ENCODE results near the gene TTC31. TPM values are rescaled to one million over a fixed set of nuclear protein-coding genes. Genes with fewer than 3 reads are reported as not detected.
"Not testable (repeated sequence)": the region's sequence is repeated elsewhere in the genome, so short reads cannot be mapped to it uniquely, and the experiment has no call there.

TTC31 gene
- polyA plus RNA-seq, 6 donors from 2014 or later = 20.7 to 31.8 (median 25.6) TPM

DNA sequence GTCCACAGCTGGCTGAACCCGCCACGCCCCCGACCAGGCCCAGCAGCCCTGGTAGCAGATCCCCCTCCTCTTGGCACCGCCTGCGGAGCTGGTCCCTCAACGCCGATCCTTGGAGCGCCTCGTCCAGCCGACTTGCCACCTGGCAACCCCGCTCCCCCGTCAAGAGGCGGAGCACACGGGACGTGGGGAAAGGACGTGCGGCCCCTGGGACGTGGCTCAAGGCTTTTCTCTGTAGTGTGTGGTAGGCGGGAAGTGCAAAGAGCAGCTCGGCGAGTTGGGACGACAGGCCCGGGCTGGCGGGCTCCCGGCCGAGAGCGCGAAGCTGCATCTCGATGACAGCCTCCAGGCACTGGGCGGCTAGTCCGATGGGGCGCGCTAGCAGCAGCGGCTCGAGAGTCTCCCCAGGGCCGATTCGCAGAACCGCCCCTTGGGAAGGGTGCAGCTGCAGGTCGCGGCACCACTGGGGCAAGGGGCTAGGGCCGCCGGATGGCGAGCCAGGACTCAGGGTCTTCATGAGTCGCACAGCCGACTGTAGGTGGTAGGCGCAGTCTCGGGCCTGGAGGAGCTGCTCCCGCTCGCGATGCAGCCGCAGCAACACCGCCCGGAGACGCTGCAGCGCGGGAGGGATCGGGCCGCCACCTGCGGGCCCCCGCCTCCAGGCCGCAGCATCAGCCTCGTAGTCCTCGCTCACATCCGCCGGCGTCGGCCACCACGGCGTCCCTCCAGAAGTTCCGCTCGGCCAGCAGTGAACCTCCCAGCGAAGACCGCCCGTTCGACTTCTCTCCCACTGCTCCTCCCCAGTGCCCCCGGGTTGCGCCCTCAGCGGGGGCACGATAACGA, 700 bp upstream of the TTC31 start:
- Mint-ChIP-seq H3K27ac (peak overlapping the region; percentile 95 to 100 (median 98)), H3K36me3 (peaks cover 0 to 12% of the 10 kb centered on the region in 2 donors), H3K27me3 (no peaks in the 10 kb centered on the region), H3K4me1 (peaks cover 28 to 39% (median 34%) of the 10 kb centered on the region in 3 donors), H3K9me3 (no peaks in the 10 kb centered on the region), H3K4me3 (peak overlapping the region; percentile 95 to 100 (median 100))
- ATAC-seq (ENCODE audit: low read depth in 2 of 2) (peak; percentile 40 to 46), DNase-seq (no peak)

DNA sequence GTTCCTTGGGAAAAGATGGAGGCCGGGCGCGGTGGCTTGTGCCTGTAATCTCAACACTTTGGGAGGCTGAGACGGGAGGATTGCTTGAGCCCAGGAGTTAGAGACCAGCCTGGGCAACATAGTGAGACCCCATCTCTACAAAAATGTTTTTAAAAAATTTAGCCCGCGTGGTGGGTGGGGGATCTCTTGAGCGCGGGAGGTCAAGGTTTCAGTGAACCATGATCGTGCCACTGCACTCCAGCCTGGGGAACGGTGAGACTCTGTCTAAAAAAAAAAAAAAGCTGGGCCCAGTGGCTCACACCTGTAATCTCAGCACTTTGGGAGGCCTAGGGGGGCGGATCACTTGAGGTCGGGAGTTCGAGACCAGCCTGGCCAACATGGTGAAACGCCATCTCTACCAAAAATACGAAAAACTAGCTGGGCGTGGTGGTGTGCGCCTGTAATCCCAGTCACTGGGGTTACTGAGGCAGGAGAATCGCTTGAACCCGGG, 839 bp downstream of the TTC31 start:
- not testable (repeated sequence) for ATAC-seq (ENCODE audit: low read depth in 2 of 2); H3K27me3 Mint-ChIP-seq; H3K9me3 Mint-ChIP-seq; DNase-seq
- H3K36me3 Mint-ChIP-seq = peaks cover 0 to 12% of the 10 kb centered on the region in 2 donors
- peak overlapping the region; percentile 95 to 100 (median 100) for H3K4me3 Mint-ChIP-seq
- peak overlapping the region in 5 of 6 donors; percentile 29 to 99 (median 95) for H3K27ac Mint-ChIP-seq
- H3K4me1 Mint-ChIP-seq = peaks cover 28 to 35% (median 34%) of the 10 kb centered on the region in 3 donors

GRCh38 chr2:74486141-74486540, 3.3 kb downstream of the TTC31 start:
- ATAC-seq (ENCODE audit: low read depth in 2 of 2) = no peak
- no peak for DNase-seq
- no peak overlapping the region for H3K27ac Mint-ChIP-seq
- peaks cover 24 to 35% (median 32%) of the 10 kb centered on the region in 3 donors for H3K4me1 Mint-ChIP-seq
- peaks cover 0 to 30% of the 10 kb centered on the region in 2 donors for H3K36me3 Mint-ChIP-seq
- H3K27me3 Mint-ChIP-seq = no peaks in the 10 kb centered on the region
- H3K9me3 Mint-ChIP-seq = no peaks in the 10 kb centered on the region
- H3K4me3 Mint-ChIP-seq = peak overlapping the region in 1 of 8 donors; percentile 38

GRCh38 chr2:74488643-74489481, 6.0 kb downstream of the TTC31 start:
- ATAC-seq (ENCODE audit: low read depth in 2 of 2) (no peak), DNase-seq (no peak)
- Mint-ChIP-seq H3K27ac (peak overlapping the region in 1 of 6 donors; percentile 5), H3K4me1 (peaks cover 3 to 24% (median 17%) of the 10 kb centered on the region in 3 donors), H3K36me3 (peaks cover 9 to 50% of the 10 kb centered on the region in 2 donors), H3K9me3 (no peaks in the 10 kb centered on the region), H3K4me3 (no peak overlapping the region), H3K27me3 (no peaks in the 10 kb centered on the region)

- Mint-ChIP-seq H3K9me3 (no peaks in the 10 kb centered on the region), H3K4me1 (peaks cover 0 to 20% (median 14%) of the 10 kb centered on the region in 3 donors), H3K4me3 (no peak overlapping the region), H3K27me3 (no peaks in the 10 kb centered on the region), H3K36me3 (peaks cover 14 to 54% of the 10 kb centered on the region in 2 donors), H3K27ac (no peak overlapping the region)
- ATAC-seq (ENCODE audit: low read depth in 2 of 2) (no peak), DNase-seq (no peak)
Observed at GRCh38 chr2:74489906-74490305, 7.0 kb downstream of the TTC31 start.

DNA sequence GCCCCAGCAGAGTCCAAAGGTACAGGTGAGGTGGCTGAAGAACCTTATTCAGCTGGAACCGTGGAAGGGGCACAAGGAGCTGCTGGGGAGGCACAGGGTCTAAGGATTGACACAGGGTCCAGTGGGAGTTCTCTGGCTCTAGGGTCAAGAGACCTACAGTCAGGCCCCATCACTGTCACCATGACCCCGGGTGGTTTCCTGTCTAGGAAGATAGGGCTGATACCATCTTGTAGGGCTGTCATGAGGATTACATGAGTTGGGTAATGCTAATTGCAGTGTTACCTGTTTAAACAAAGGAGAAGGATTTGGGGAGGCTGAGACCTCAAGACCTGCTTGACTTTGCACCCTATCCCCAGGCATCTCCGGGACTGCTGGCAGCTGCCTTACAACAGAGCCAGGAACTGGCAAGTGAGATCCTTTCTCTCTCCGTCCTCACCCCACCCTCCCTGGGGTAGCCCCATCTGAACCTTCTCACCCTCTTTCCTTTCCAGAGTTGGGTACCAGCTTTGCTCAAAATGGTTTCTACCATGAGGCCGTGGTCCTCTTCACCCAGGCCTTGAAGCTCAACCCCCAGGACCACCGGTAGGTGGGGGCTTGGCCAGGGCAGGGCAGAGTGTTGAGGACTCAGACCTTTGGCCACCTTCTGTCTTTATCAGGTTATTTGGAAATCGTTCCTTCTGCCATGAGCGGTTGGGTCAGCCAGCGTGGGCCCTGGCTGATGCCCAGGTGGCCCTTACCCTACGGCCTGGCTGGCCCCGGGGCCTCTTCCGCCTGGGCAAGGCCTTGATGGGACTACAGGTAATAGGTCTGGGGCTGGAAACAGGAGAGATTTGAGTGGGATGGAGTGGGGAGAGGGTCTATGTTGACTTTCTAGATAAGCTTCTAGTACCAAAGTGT, 9.0 kb downstream of the TTC31 start:
- H3K27me3 Mint-ChIP-seq = no peaks in the 10 kb centered on the region
- ATAC-seq (ENCODE audit: low read depth in 2 of 2) (no peak), DNase-seq (no peak)
- no peaks in the 10 kb centered on the region for H3K9me3 Mint-ChIP-seq
- peaks cover 0 to 14% (median 11%) of the 10 kb centered on the region in 3 donors for H3K4me1 Mint-ChIP-seq
- peaks cover 14 to 45% of the 10 kb centered on the region in 2 donors for H3K36me3 Mint-ChIP-seq
- no peak overlapping the region for H3K27ac Mint-ChIP-seq
- no peak overlapping the region for H3K4me3 Mint-ChIP-seq

DNA sequence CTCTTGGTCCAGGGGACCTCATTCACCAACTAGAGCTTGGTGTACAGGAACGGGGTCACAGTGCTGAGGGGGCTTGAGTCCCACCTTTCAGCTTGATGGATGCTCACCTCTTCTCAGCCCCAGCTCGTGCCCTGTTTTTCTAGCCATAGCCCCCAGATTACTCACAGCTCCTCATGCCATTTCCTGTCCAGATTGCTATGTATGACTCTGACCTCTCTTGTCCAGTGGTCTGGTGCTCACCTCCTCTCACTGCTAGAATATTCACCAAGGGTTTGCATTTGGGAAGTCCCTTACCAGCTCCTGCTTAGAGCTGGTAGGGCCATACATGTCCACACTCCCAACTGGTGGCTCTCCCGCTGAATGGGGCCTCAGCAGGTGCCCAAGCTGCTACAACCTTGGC, 10.7 kb downstream of the TTC31 start:
- peaks cover 14 to 43% of the 10 kb centered on the region in 2 donors for H3K36me3 Mint-ChIP-seq
- no peak overlapping the region for H3K27ac Mint-ChIP-seq
- peaks cover 5 to 13% (median 12%) of the 10 kb centered on the region in 3 donors for H3K27me3 Mint-ChIP-seq
- H3K4me1 Mint-ChIP-seq = peaks cover 11 to 24% (median 21%) of the 10 kb centered on the region in 3 donors
- H3K9me3 Mint-ChIP-seq = no peaks in the 10 kb centered on the region
- no peak for ATAC-seq (ENCODE audit: low read depth in 2 of 2)
- no peak overlapping the region for H3K4me3 Mint-ChIP-seq
- DNase-seq = no peak

DNA sequence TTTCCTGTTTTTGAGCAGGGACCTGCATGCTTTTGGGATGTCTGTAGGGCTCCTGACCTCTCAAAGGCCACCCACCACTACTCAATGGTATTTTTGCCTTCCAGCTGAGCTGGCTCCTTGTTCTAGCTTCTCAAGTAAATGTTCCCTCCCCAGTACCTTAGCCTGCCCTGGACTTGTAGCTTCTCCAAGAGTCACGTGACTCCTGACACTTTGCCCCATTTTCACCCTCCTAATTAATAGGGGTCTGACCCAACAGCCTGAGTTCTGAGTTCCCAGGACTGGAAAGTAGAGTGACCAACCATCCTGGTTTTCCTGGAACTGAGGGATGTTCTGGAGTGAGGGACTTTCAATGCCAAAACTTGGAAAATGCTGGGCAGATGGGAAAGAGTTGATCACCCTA, 12.6 kb downstream of the TTC31 start:
- Mint-ChIP-seq H3K9me3 (no peaks in the 10 kb centered on the region), H3K4me1 (peaks cover 21 to 30% (median 25%) of the 10 kb centered on the region in 3 donors), H3K27me3 (peaks cover 21 to 32% (median 29%) of the 10 kb centered on the region in 3 donors), H3K27ac (no peak overlapping the region), H3K4me3 (no peak overlapping the region), H3K36me3 (peaks cover 14 to 32% of the 10 kb centered on the region in 2 donors)
- no peak for DNase-seq
- no peak for ATAC-seq (ENCODE audit: low read depth in 2 of 2)

- ATAC-seq (ENCODE audit: low read depth in 2 of 2) = no peak
- peaks cover 22 to 40% (median 33%) of the 10 kb centered on the region in 3 donors for H3K4me1 Mint-ChIP-seq
- peak overlapping the region; percentile 47 to 94 (median 82) for H3K4me3 Mint-ChIP-seq
- H3K9me3 Mint-ChIP-seq = no peaks in the 10 kb centered on the region
- peaks cover 38 to 50% (median 46%) of the 10 kb centered on the region in 3 donors for H3K27me3 Mint-ChIP-seq
- no peak overlapping the region for H3K27ac Mint-ChIP-seq
- peaks cover 13 to 19% of the 10 kb centered on the region in 2 donors for H3K36me3 Mint-ChIP-seq
- no peak for DNase-seq
Observed at GRCh38 chr2:74496997-74497776, 14.3 kb downstream of the TTC31 start.

DNA sequence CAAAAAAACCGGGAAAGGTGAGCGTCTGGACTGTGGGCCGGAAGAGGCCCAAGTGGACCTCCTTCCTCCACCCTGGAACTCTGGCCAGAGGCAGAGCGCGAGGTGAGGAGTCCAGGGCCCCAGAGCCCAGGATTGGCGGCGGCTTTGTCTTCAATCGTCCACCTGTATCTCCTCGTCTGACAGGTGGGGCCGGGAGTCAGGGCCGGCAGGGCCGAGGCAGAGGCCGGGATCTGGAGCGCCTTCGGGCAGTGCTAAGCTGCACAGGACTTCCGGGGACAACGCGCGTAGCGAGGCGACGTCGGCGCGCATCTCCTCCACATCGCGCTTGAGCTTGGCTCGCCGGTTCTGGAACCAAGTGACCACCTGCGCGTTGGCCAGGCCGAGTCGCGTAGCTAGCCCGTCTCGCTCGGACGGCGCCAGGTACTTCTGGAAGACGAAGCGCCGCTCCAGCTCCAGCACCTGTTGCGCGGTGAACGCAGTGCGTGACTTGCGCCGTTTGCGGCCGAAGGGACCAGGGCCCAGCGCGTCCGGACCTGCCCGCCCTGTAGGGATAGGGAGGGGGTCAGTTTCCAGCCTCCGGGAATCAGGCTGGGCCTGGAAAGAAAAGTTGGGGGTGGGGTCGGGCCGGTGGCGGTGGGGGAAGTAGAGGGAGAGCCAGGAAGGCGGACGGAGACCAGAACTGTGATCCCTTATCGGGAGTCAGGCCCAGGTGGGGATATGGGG, 15.1 kb downstream of the TTC31 start:
- peak overlapping the region in 1 of 6 donors; percentile 4 for H3K27ac Mint-ChIP-seq
- DNase-seq = no peak
- no peaks in the 10 kb centered on the region for H3K9me3 Mint-ChIP-seq
- H3K4me3 Mint-ChIP-seq = peak overlapping the region; percentile 71 to 94 (median 86)
- H3K36me3 Mint-ChIP-seq = peaks cover 10 to 13% of the 10 kb centered on the region in 2 donors
- ATAC-seq (ENCODE audit: low read depth in 2 of 2) = no peak
- peaks cover 38 to 57% (median 48%) of the 10 kb centered on the region in 3 donors for H3K27me3 Mint-ChIP-seq
- peaks cover 24 to 48% (median 40%) of the 10 kb centered on the region in 3 donors for H3K4me1 Mint-ChIP-seq

DNA sequence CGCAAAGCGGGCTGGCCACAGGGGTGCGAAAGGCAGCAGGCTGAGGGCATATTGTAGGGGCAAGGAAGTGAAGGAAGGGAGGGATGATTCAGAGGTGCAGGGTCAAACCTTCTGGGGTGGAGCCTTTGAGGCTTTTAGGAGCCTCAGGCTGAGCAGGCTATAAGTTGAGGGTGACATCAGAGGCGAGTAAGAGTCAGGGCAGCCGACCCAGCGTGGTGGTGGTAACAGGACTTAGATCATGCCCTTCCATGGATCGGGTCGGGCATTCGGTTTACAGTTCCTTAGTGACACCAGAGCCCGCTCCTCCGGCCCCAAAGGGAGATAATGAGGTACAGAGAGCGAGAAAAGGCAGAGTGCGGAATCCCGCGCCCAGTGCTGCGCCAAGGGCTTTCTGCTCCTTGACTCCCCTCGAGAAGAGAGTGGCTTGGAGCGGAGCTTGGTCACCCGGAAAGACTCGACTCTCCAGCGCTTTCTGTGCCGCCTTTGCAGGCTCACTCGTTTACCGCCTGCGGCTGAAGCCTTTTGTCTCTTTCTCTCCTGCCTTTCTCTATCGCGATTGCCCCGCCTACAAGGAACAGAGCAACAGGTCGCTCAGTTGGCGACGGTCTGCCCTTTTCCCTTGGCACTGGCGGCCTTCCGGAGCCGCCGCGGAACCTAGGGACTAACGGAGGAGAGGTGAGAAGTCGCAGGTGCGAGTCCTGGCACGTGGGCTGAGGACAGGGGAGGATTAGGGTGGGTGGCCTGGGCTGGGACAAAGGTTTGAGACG, 15.8 kb downstream of the TTC31 start:
- Mint-ChIP-seq H3K9me3 (no peaks in the 10 kb centered on the region), H3K27me3 (peaks cover 41 to 65% (median 48%) of the 10 kb centered on the region in 3 donors), H3K27ac (peak overlapping the region in 3 of 6 donors; percentile 4 to 71 (median 58)), H3K4me3 (peak overlapping the region; percentile 71 to 94 (median 86)), H3K4me1 (peaks cover 24 to 55% (median 47%) of the 10 kb centered on the region in 3 donors), H3K36me3 (peaks cover 6 to 7% of the 10 kb centered on the region in 2 donors)
- ATAC-seq (ENCODE audit: low read depth in 2 of 2) = peak; percentile 22 to 26
- DNase-seq = peak; percentile 14
